K562 (cell line): ENCODE data around the gene NRXN3. TPM values are rescaled to one million over a fixed set of nuclear protein-coding genes. Genes with fewer than 3 reads are reported as not detected.

Experiments used
- ATAC-seq: fragments of 200-7000 bp; cut with Tn5 transposase; 3 replicates; pipeline ENCODE4 v1.9.1; 2020; ENCODE audit warnings: moderate library complexity
- BruUV-seq: library from RNA; stranded (reverse); fragments of 400-500 nt; replicated peaks from 2 replicates; lab custom pipeline; 2021; lab: Mats Ljungman, UMichigan
- CTCF ChIA-PET: fragments of 300-600 bp; formaldehyde crosslinking; extraction: SDS; loops from one replicate; lab custom pipeline; 2021; ENCODE audit warnings: low intra/inter-chr PET ratio; lab: Yijun Ruan, JAX
- POLR2A ChIA-PET: fragments of 300-600, 350-650 bp; sonication (Branson Sonifier 250); formaldehyde crosslinking; extraction: SDS; loops from one replicate; lab custom pipeline; 2021; ENCODE audit warnings: antibody characterized with exemption, inconsistent platforms; lab: Yijun Ruan, JAX
- DNase-seq, 4 experiments: peaks; one replicate each; pipeline versions ENCODE4 v3.0.0 to v3.0.0-alpha.2; 2011 to 2018; ENCODE audit warnings: low spot score in 3 of 4, mixed read lengths in 3 of 4; ENCODE audit errors: extremely low read depth in 1 of 4
- FAIRE-seq: peaks from 2 replicates; lab custom pipeline; 2011; peaks lifted over from hg19 to GRCh38; lab: Jason Lieb, UNC
- H2AFZ ChIP-seq: 2 replicates; pipeline ENCODE4 v1.6.0; 2011; ENCODE audit warnings: low read depth, low read length, control low read depth, inconsistent platforms
- H3K27ac ChIP-seq: fragments of 200-600 bp; 3 replicates; pipeline ENCODE4 v1.8.0; 2011; ENCODE audit warnings: low read depth, mild to moderate bottlenecking, control low read depth, inconsistent platforms, low read length, moderate library complexity, mixed read lengths; ENCODE audit errors: extremely low read depth
- H3K27me3 ChIP-seq, 2 experiments: fragments of 300-600 bp in 1 of 2; 2 replicates in 1 of 2; 3 replicates in 1 of 2; pipeline versions ENCODE4 v1.6.0 to v1.8.0; 2011; ENCODE audit warnings: inconsistent platforms in 2 of 2, low read length in 2 of 2, mild to moderate bottlenecking in 1 of 2, mixed read lengths in 1 of 2, moderate library complexity in 1 of 2; ENCODE audit not compliant: control insufficient read depth in 2 of 2, insufficient read depth in 2 of 2
- H3K36me3 ChIP-seq: fragments of 300-600 bp; 3 replicates; pipeline ENCODE4 v1.8.0; 2011; ENCODE audit warnings: mild to moderate bottlenecking, low read length, inconsistent platforms; ENCODE audit not compliant: control insufficient read depth, insufficient read depth
- H3K4me1 ChIP-seq, 2 experiments: fragments of 200-600 bp in 1 of 2; replicated peaks in 1 of 2; 2 replicates in 1 of 2; 3 replicates in 1 of 2; pipeline versions ENCODE4 v1.5.1 to v1.8.0; 2011; ENCODE audit warnings: inconsistent platforms in 2 of 2, low read length in 2 of 2, mild to moderate bottlenecking in 1 of 2, mixed read lengths in 1 of 2, moderate library complexity in 1 of 2; ENCODE audit not compliant: control insufficient read depth in 2 of 2, insufficient read depth in 2 of 2
- H3K4me2 ChIP-seq: 2 replicates; pipeline ENCODE4 v1.6.1; 2011; ENCODE audit warnings: low read length, control low read depth, inconsistent platforms, mixed read lengths; ENCODE audit not compliant: insufficient read depth
- H3K4me3 ChIP-seq: fragments of 200-600 bp; sonication (generic), shearing (Covaris generic); 2 replicates; pipeline ENCODE4 v1.5.1; 2016; ENCODE audit warnings: control low read depth, inconsistent platforms
- H3K79me2 ChIP-seq: fragments of 200-600 bp; 3 replicates; pipeline ENCODE4 v1.8.0; 2011; ENCODE audit warnings: low read length, inconsistent platforms; ENCODE audit not compliant: control insufficient read depth, insufficient read depth
- H3K9ac ChIP-seq, 2 experiments: 2 replicates each; pipeline versions ENCODE4 v1.6.0 to v1.6.1; 2011; ENCODE audit warnings: low read depth in 2 of 2, low read length in 2 of 2, control low read depth in 1 of 2, inconsistent platforms in 1 of 2, mild to moderate bottlenecking in 1 of 2, mixed read lengths in 1 of 2; ENCODE audit not compliant: insufficient read depth in 1 of 2
- H3K9me1 ChIP-seq: one replicate; pipeline ENCODE4 v1.6.0; 2011; ENCODE audit warnings: inconsistent platforms, mild to moderate bottlenecking, low read length, moderate library complexity; ENCODE audit not compliant: control insufficient read depth, insufficient read depth
- H3K9me3 ChIP-seq: replicated peaks from 2 replicates; pipeline ENCODE4 v1.5.1; 2011; ENCODE audit warnings: low read depth, low read length, inconsistent platforms; ENCODE audit not compliant: control insufficient read depth, insufficient read depth
- H4K20me1 ChIP-seq: replicated peaks from 2 replicates; pipeline ENCODE4 v1.6.1; 2011; ENCODE audit warnings: low read length, inconsistent platforms, mixed read lengths; ENCODE audit not compliant: control insufficient read depth, insufficient read depth
- ELK3 ChIP-seq: fragments of 450-650 bp; formaldehyde crosslinking; IDR thresholded peaks from 2 replicates; pipeline ENCODE4 v1.4.0; 2020; ENCODE audit warnings: mild to moderate bottlenecking
- EP300 ChIP-seq: IDR thresholded peaks from 2 replicates; pipeline ENCODE4 v1.6.1; 2012; ENCODE audit warnings: low read length, improper control_type of control experiment
- HINFP ChIP-seq: fragments of 450-650 bp; conservative IDR thresholded peaks from 2 replicates; pipeline ENCODE4 v1.6.1; 2016; ENCODE audit warnings: missing genetic modification characterization, low read depth, mild to moderate bottlenecking, control low read depth, missing compliant biosample characterization
- MED1 ChIP-seq: sonication (generic); formaldehyde crosslinking; IDR thresholded peaks from 2 replicates; pipeline ENCODE4 v1.8.1; 2023; ENCODE audit warnings: missing genetic modification reagents, borderline replicate concordance
- TEAD2 ChIP-seq: fragments of 450-650 bp; IDR thresholded peaks from 2 replicates; pipeline ENCODE4 v1.6.1; 2016; ENCODE audit warnings: missing genetic modification characterization, control low read depth, missing compliant biosample characterization
- THRA ChIP-seq: fragments of 450-650 bp; IDR thresholded peaks from 2 replicates; pipeline ENCODE4 v1.6.1; 2017; ENCODE audit warnings: mild to moderate bottlenecking, moderate library complexity
- ZBTB43 ChIP-seq: sonication (generic); formaldehyde crosslinking; IDR thresholded peaks from 2 replicates; pipeline ENCODE4 v1.8.0; 2023; ENCODE audit warnings: mild to moderate bottlenecking, missing genetic modification reagents
- ZFX ChIP-seq: sonication (generic); formaldehyde crosslinking; IDR thresholded peaks from 2 replicates; pipeline ENCODE4 v1.8.0; 2022; ENCODE audit warnings: mild to moderate bottlenecking, missing genetic modification reagents, moderate library complexity
- ZNF354B ChIP-seq: fragments of 250-450 bp; sonication (Bioruptor Pico); IDR thresholded peaks from 2 replicates; pipeline ENCODE4 v1.4.0; 2020
- ZNF561 ChIP-seq: fragments of 450-650 bp; formaldehyde crosslinking; conservative IDR thresholded peaks from 2 replicates; pipeline ENCODE4 v1.4.0; 2020; ENCODE audit warnings: mild to moderate bottlenecking, moderate library complexity
- ZNF586 ChIP-seq: fragments of 450-650 bp; formaldehyde crosslinking; conservative IDR thresholded peaks from 2 replicates; pipeline ENCODE4 v1.4.0; 2020; ENCODE audit warnings: mild to moderate bottlenecking, moderate library complexity
- ZNF830 ChIP-seq: fragments of 250-450 bp; sonication (Bioruptor Pico); IDR thresholded peaks from 2 replicates; pipeline ENCODE4 v1.5.0; 2021; ENCODE audit warnings: mild to moderate bottlenecking
- in situ Hi-C: fragments of 300-500 bp; cut with MboI; formaldehyde crosslinking; loops from 4 replicates; pipeline ENCODE4 v1.15.0; 2018; ENCODE audit warnings: inconsistent platforms, mixed read lengths
- intact Hi-C: fragments of 100-400 bp; cut with micrococcal nuclease; formaldehyde crosslinking; loops from 2 replicates; pipeline ENCODE4 v1.14.2; 2022
- polyA plus RNA-seq, 8 experiments: library from polyadenylated mRNA; depleted of rRNA in 4 of 8; stranded (reverse) in 5 of 8; unstranded in 3 of 8; fragments of >200 nt; fragmentation: Nextera tagmentation in 2 of 8; fragmentation: Illumina TruSeq in 1 of 8; extraction: Ambion mirVana in 2 of 8; extraction: Trizol in 1 of 8; gene quantifications; 2 replicates each; pipeline versions ENCODE4 v1.2.1 to v1.2.3, GENCODE V29; 2011 to 2014; ENCODE audit warnings: inconsistent platforms in 1 of 8, missing spikeins in 1 of 8
- total RNA-seq, 7 experiments: library from RNA; depleted of rRNA in 6 of 7; stranded (reverse); fragments of >200 nt in 6 of 7; fragmentation: Illumina TruSeq in 2 of 7; extraction: Trizol in 2 of 7; gene quantifications; 2 replicates each; pipeline versions ENCODE4 v1.2.1 to v1.2.3, GENCODE V29; 2011 to 2021; ENCODE audit warnings: low replicate concordance in 1 of 7

NRXN3 gene
- total and polyA plus RNA-seq, 9 of the 15 experiments (the other 6 are each of a cell fraction or from before 2014, with no cell fraction given), result 0.09 TPM; not detected in 8

- no peaks in the 10 kb centered on the region for H3K4me1 ChIP-seq
- no peaks in the 10 kb centered on the region for H3K79me2 ChIP-seq
- no peak overlapping the region for H3K4me2 ChIP-seq
- H3K9me3 ChIP-seq, result no peaks in the 10 kb centered on the region
- ChIA-PET CTCF (no interaction called here), POLR2A (no interaction called here)
- H3K27me3 ChIP-seq, result no peaks in the 10 kb centered on the region
- no peaks in the 10 kb centered on the region for H3K9me1 ChIP-seq
- FAIRE-seq, result no peak
- no peak for DNase-seq
- BruUV-seq, result no TSS peak
- in situ Hi-C loops, result no loop called here
- no peaks in the 10 kb centered on the region for H3K36me3 ChIP-seq
- H3K4me3 ChIP-seq, result no peak overlapping the region
- H4K20me1 ChIP-seq, result no peaks in the 10 kb centered on the region
- no peak overlapping the region for H3K9ac ChIP-seq
- intact Hi-C loops, result no loop called here
- no peak overlapping the region for H3K27ac ChIP-seq
- no peak for ATAC-seq
- no peak for TF ChIP-seq ZNF586 (CRISPR knock-in tag)
- no peak for TF ChIP-seq THRA
- TF ChIP-seq TEAD2 (tag), result no peak
- TF ChIP-seq MED1, result no peak
- no peak for TF ChIP-seq ZNF561
- no peak for TF ChIP-seq EP300
- TF ChIP-seq ZNF830 (CRISPR knock-in tag), result no peak
- TF ChIP-seq ELK3 (CRISPR knock-in tag), result no peak
- TF ChIP-seq ZFX, result no peak
- no peak for TF ChIP-seq ZNF354B
- TF ChIP-seq ZBTB43, result no peak
- TF ChIP-seq HINFP, result no peak
- no peak overlapping the region for H2AFZ ChIP-seq
Observed at GRCh38 chr14:79157369-79157768, 987.2 kb downstream of the NRXN3 start.
